H9 (cell line): ENCODE results near the gene POLQ. TPM values are rescaled to one million over a fixed set of nuclear protein-coding genes. Genes with fewer than 3 reads are reported as not detected.

Experiments used
- DNase-seq: peaks from one replicate; pipeline ENCODE4 v3.0.0-alpha.2; 2017
- H2AFZ ChIP-seq: one replicate; pipeline ENCODE4 v1.6.1; 2013; ENCODE audit warnings: mild to moderate bottlenecking, low read length, control low read depth, moderate library complexity
- H2AK5ac ChIP-seq: 2 replicates; pipeline ENCODE4 v1.6.1; 2013; ENCODE audit warnings: low read length, control low read depth, mixed read lengths; ENCODE audit not compliant: insufficient read length
- H2BK120ac ChIP-seq: one replicate; pipeline ENCODE4 v1.6.1; 2013; ENCODE audit warnings: low read depth, mild to moderate bottlenecking, low read length, control low read depth, inconsistent platforms; ENCODE audit not compliant: poor library complexity, severe bottlenecking
- H2BK12ac ChIP-seq: 2 replicates; pipeline ENCODE4 v1.6.1; 2013; ENCODE audit warnings: low read length, control low read depth, mixed read lengths, low read depth; ENCODE audit not compliant: insufficient read length
- H2BK15ac ChIP-seq: 2 replicates; pipeline ENCODE4 v1.6.1; 2013; ENCODE audit warnings: low read depth, low read length, control low read depth
- H2BK20ac ChIP-seq: one replicate; pipeline ENCODE4 v1.6.1; 2013; ENCODE audit warnings: low read depth, mild to moderate bottlenecking, low read length, control low read depth, inconsistent platforms; ENCODE audit not compliant: poor library complexity, severe bottlenecking
- H2BK5ac ChIP-seq: 2 replicates; pipeline ENCODE4 v1.6.1; 2013; ENCODE audit warnings: low read length, control low read depth, mixed read lengths; ENCODE audit not compliant: insufficient read length
- H3K14ac ChIP-seq: 2 replicates; pipeline ENCODE4 v1.6.1; 2013; ENCODE audit warnings: low read length, control low read depth; ENCODE audit not compliant: insufficient read depth
- H3K18ac ChIP-seq: 2 replicates; pipeline ENCODE4 v1.6.1; 2013; ENCODE audit warnings: low read depth, mild to moderate bottlenecking, mixed read lengths, low read length, control low read depth; ENCODE audit not compliant: insufficient read length
- H3K23ac ChIP-seq: 2 replicates; pipeline ENCODE4 v1.6.1; 2013; ENCODE audit warnings: low read length, control low read depth, mixed read lengths, low read depth; ENCODE audit not compliant: insufficient read length
- H3K23me2 ChIP-seq: 2 replicates; pipeline ENCODE4 v1.6.1; 2013; ENCODE audit warnings: low read depth, mild to moderate bottlenecking, mixed read lengths, low read length, control low read depth; ENCODE audit not compliant: insufficient read length, poor library complexity, severe bottlenecking
- H3K27ac ChIP-seq: 2 replicates; pipeline ENCODE4 v1.5.1; 2013; ENCODE audit warnings: low read length, control low read depth, mixed read lengths, low read depth; ENCODE audit not compliant: insufficient read length
- H3K27me3 ChIP-seq: 2 replicates; pipeline ENCODE4 v1.6.1; 2013; ENCODE audit warnings: low read length, control low read depth, inconsistent platforms; ENCODE audit not compliant: insufficient read depth
- H3K4ac ChIP-seq: 2 replicates; pipeline ENCODE4 v1.6.1; 2013; ENCODE audit warnings: low read depth, mild to moderate bottlenecking, control low read depth, inconsistent platforms, low read length, moderate library complexity
- H3K4me1 ChIP-seq: 2 replicates; pipeline ENCODE4 v1.6.1; 2013; ENCODE audit warnings: low read length, control low read depth, inconsistent platforms; ENCODE audit not compliant: insufficient read depth
- H3K4me2 ChIP-seq: 2 replicates; pipeline ENCODE4 v1.6.1; 2013; ENCODE audit warnings: low read length, control low read depth, mixed read lengths; ENCODE audit not compliant: insufficient read length, insufficient read depth
- H3K56ac ChIP-seq: 2 replicates; pipeline ENCODE4 v1.6.1; 2013; ENCODE audit warnings: low read depth, mild to moderate bottlenecking, mixed read lengths, low read length, control low read depth; ENCODE audit not compliant: insufficient read length
- H3K79me1 ChIP-seq: 2 replicates; pipeline ENCODE4 v1.6.1; 2013; ENCODE audit warnings: low read depth, mild to moderate bottlenecking, moderate library complexity, low read length, control low read depth, inconsistent platforms; ENCODE audit not compliant: insufficient read depth, poor library complexity, severe bottlenecking
- H3K79me2 ChIP-seq: 2 replicates; pipeline ENCODE4 v1.6.1; 2013; ENCODE audit warnings: low read length, control low read depth, inconsistent platforms; ENCODE audit not compliant: insufficient read depth
- H3K9ac ChIP-seq: 2 replicates; pipeline ENCODE4 v1.6.1; 2013; ENCODE audit warnings: low read length, control low read depth, mixed read lengths; ENCODE audit not compliant: insufficient read length; ENCODE audit errors: extremely low read depth
- H3K9me3 ChIP-seq: one replicate; pipeline ENCODE4 v1.6.1; 2013; ENCODE audit warnings: low read depth, low read length, inconsistent platforms; ENCODE audit not compliant: control insufficient read depth
- H3T11ph ChIP-seq: one replicate; pipeline ENCODE4 v1.6.1; 2013; ENCODE audit warnings: mild to moderate bottlenecking, low read length, control low read depth, inconsistent platforms
- H4K20me1 ChIP-seq: one replicate; pipeline ENCODE4 v1.6.1; 2013; ENCODE audit not compliant: control insufficient read depth, insufficient read length, insufficient read depth
- H4K5ac ChIP-seq: 2 replicates; pipeline ENCODE4 v1.6.1; 2013; ENCODE audit warnings: low read depth, mild to moderate bottlenecking, mixed read lengths, low read length, control low read depth; ENCODE audit not compliant: insufficient read length
- H4K8ac ChIP-seq: replicated peaks from 2 replicates; pipeline ENCODE4 v1.6.1; 2013; ENCODE audit warnings: low read length, control low read depth, mixed read lengths, low read depth; ENCODE audit not compliant: insufficient read length
- H4K91ac ChIP-seq: 2 replicates; pipeline ENCODE4 v1.6.1; 2013; ENCODE audit warnings: low read depth, mild to moderate bottlenecking, moderate library complexity, mixed read lengths, low read length, control low read depth; ENCODE audit not compliant: insufficient read length
- H3K27ac Mint-ChIP-seq, 3 experiments: 2 replicates in 2 of 3; 3 replicates in 1 of 3; pipeline ENCODE4 v1.8.0; 2020 to 2021; ENCODE audit warnings: mixed read lengths in 3 of 3, mild to moderate bottlenecking in 1 of 3, moderate library complexity in 1 of 3
- H3K27me3 Mint-ChIP-seq: 2 replicates; pipeline ENCODE4 v1.8.0; 2021; ENCODE audit warnings: low read depth, mild to moderate bottlenecking, moderate library complexity, mixed read lengths
- H3K36me3 Mint-ChIP-seq, 3 experiments: 2 replicates in 2 of 3; 3 replicates in 1 of 3; pipeline ENCODE4 v1.8.0; 2020 to 2021; ENCODE audit warnings: low read depth in 3 of 3, mixed read lengths in 3 of 3; ENCODE audit not compliant: insufficient read depth in 1 of 3
- H3K4me1 Mint-ChIP-seq, 2 experiments: 2 replicates each; pipeline ENCODE4 v1.8.0; 2020; ENCODE audit warnings: mixed read lengths in 2 of 2
- H3K4me3 Mint-ChIP-seq, 2 experiments: 2 replicates in 1 of 2; 3 replicates in 1 of 2; pipeline ENCODE4 v1.8.0; 2020 to 2021; ENCODE audit warnings: mild to moderate bottlenecking in 2 of 2, mixed read lengths in 2 of 2, moderate library complexity in 1 of 2
- H3K9me3 Mint-ChIP-seq, 2 experiments: 2 replicates in 1 of 2; 3 replicates in 1 of 2; pipeline ENCODE4 v1.8.0; 2020; ENCODE audit warnings: mild to moderate bottlenecking in 2 of 2, mixed read lengths in 2 of 2, moderate library complexity in 1 of 2
- WGBS: extraction: QIAGEN DNeasy Blood & Tissue Kit; methylation state at CpG from one replicate; pipeline ENCODE4 v1.1.7; 2013; ENCODE audit warnings: missing lambda C conversion rate, low lambda C conversion rate, mixed read lengths; ENCODE audit not compliant: insufficient read length; ENCODE audit errors: extremely low coverage; 5-methylcytosine and 5-hydroxymethylcytosine counted together
- total RNA-seq: library from RNA; stranded (reverse); gene quantifications from 2 replicates; pipeline ENCODE4 v1.2.1, GENCODE V29; 2021
- TF ChIP-seq, protein P1 (sequence below): fragments of 200-600 bp; sonication (generic); conservative IDR thresholded peaks from 3 replicates; pipeline ENCODE4 v1.8.0; 2021; ENCODE audit warnings: antibody characterized with exemption, mild to moderate bottlenecking

Gene POLQ
- total RNA-seq, 1 experiment from 2014 or later, result 15.4 TPM

DNA sequence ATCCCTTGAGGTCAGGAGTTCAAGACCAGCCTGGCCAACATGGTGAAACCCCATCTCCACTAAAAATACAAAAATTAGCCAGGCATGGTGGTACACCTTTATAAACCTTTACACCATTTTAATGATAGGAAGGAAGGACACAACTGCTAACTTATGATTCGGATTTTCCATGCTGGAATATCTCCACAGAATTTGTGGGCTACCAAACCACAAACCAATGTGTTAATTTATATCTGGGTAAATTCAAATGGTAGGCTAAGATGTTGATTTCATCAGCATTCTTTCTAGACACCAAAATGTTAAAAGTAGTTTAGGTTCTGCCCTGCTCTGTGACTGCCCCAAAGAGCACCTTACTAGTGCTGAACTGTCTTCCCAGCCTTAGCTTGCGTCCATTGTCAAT lies 72.8 kb downstream of the POLQ start:
- H4K91ac ChIP-seq, result no peak overlapping the region
- no peak overlapping the region for H2BK5ac ChIP-seq
- H3K27ac ChIP-seq, result no peak overlapping the region
- Mint-ChIP-seq H3K4me3 (no peak overlapping the region), H3K27ac (no peak overlapping the region), H3K36me3 (peaks cover 14 to 59% (median 46%) of the 10 kb centered on the region in 3 experiments; a peak in 6 of 7 replicates), H3K9me3 (no peaks in the 10 kb centered on the region), H3K27me3 (no peaks in the 10 kb centered on the region), H3K4me1 (no peaks in the 10 kb centered on the region)
- no peak overlapping the region for H3K56ac ChIP-seq
- no peaks in the 10 kb centered on the region for H3K23me2 ChIP-seq
- H4K8ac ChIP-seq, result no peak overlapping the region
- DNase-seq, result no peak
- H2BK15ac ChIP-seq, result no peak overlapping the region
- H3K9me3 ChIP-seq, result no peaks in the 10 kb centered on the region
- H2BK12ac ChIP-seq, result no peak overlapping the region
- no CpG with 5 or more reads among the region's 2 CpGs for WGBS
- H4K20me1 ChIP-seq, result no peaks in the 10 kb centered on the region
- no peak overlapping the region for H3K23ac ChIP-seq
- H3K27me3 ChIP-seq, result no peaks in the 10 kb centered on the region
- H2AFZ ChIP-seq, result no peak overlapping the region
- H2BK20ac ChIP-seq, result no peak overlapping the region
- no peak overlapping the region for H3T11ph ChIP-seq
- H3K79me2 ChIP-seq, result no peaks in the 10 kb centered on the region
- no peak overlapping the region for H3K4me2 ChIP-seq
- H3K4me1 ChIP-seq, result no peaks in the 10 kb centered on the region
- TF ChIP-seq, protein P1, sequence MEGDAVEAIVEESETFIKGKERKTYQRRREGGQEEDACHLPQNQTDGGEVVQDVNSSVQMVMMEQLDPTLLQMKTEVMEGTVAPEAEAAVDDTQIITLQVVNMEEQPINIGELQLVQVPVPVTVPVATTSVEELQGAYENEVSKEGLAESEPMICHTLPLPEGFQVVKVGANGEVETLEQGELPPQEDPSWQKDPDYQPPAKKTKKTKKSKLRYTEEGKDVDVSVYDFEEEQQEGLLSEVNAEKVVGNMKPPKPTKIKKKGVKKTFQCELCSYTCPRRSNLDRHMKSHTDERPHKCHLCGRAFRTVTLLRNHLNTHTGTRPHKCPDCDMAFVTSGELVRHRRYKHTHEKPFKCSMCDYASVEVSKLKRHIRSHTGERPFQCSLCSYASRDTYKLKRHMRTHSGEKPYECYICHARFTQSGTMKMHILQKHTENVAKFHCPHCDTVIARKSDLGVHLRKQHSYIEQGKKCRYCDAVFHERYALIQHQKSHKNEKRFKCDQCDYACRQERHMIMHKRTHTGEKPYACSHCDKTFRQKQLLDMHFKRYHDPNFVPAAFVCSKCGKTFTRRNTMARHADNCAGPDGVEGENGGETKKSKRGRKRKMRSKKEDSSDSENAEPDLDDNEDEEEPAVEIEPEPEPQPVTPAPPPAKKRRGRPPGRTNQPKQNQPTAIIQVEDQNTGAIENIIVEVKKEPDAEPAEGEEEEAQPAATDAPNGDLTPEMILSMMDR, result no peak
- H3K4ac ChIP-seq, result no peak overlapping the region
- H3K9ac ChIP-seq, result no peak overlapping the region
- H3K79me1 ChIP-seq, result no peaks in the 10 kb centered on the region
- H3K18ac ChIP-seq, result no peak overlapping the region
- no peak overlapping the region for H2BK120ac ChIP-seq
- H2AK5ac ChIP-seq, result no peak overlapping the region
- no peak overlapping the region for H4K5ac ChIP-seq
- H3K14ac ChIP-seq, result no peak overlapping the region
